Right cardiac atrium (tissue), 5 donors: ENCODE results near the gene ZXDC. TPM values are rescaled to one million over a fixed set of nuclear protein-coding genes. Genes with fewer than 3 reads are reported as not detected.
A peak's percentile ranks its signal among the peaks of the same experiment; 100 is the strongest.

Experiments
- ATAC-seq, 2 donors: fragments of 200-7000 bp; cut with Tn5 transposase; one replicate each; pipeline versions ENCODE4 v1.8.0 to v1.9.1; 2020; ENCODE audit warnings: moderate library complexity in 2 of 2, mild to moderate bottlenecking in 1 of 2
- DNase-seq, 3 donors: peaks; one replicate each; pipeline ENCODE4 v3.0.0-alpha.2; 2020
- H3K27ac ChIP-seq: one replicate; pipeline ENCODE4 v1.5.1; 2013; ENCODE audit warnings: mild to moderate bottlenecking, low read length, control low read depth, moderate library complexity
- H3K27me3 ChIP-seq: one replicate; pipeline ENCODE4 v1.6.1; 2013; ENCODE audit not compliant: control insufficient read depth, insufficient read depth
- H3K4me1 ChIP-seq: one replicate; pipeline ENCODE4 v1.6.1; 2013; ENCODE audit warnings: low read length; ENCODE audit not compliant: control insufficient read depth, insufficient read depth
- H3K4me3 ChIP-seq: one replicate; pipeline ENCODE4 v1.5.1; 2013; ENCODE audit warnings: low read length, control low read depth
- H3K9me3 ChIP-seq: one replicate; pipeline ENCODE4 v1.6.1; 2013; ENCODE audit warnings: low read length; ENCODE audit not compliant: control insufficient read depth
- WGBS: extraction: QIAGEN DNeasy Blood & Tissue Kit; methylation state at CpG from one replicate; pipeline ENCODE4 v1.1.7; 2013; 5-methylcytosine and 5-hydroxymethylcytosine counted together
- intact Hi-C, 4 donors: fragments of 100-400 bp; cut with DNase I; formaldehyde crosslinking; loops; one replicate each; pipeline versions ENCODE4 v1.11.0 to v1.14.0; 2022 to 2023
- polyA plus RNA-seq: library from polyadenylated mRNA; stranded (reverse); fragments of 200-250 nt; gene quantifications from one replicate; pipeline ENCODE4 v1.2.3, GENCODE V29; 2013
- total RNA-seq, 4 donors: library from RNA; stranded (reverse); fragmentation: NEBNext Ultra II Directional; extraction: Animal tissue kit (Norgen Biotek cat#: 25700); gene quantifications; one replicate each; pipeline ENCODE4 v1.2.1, GENCODE V29; 2021
- donor health status: healthy with polysubstance abuse.
- donor health status: DM: no; HTN: yes; CAD: no.
- donor health status: DM: no; HTN: no; CAD: no.
- donor health status: DM: no; HTN: yes; CAD: no; lungs with severe emphysema.
- donor health status: DM: yes; HTN: yes; CAD: no.

Gene ZXDC
- total and polyA plus RNA-seq, 5 donors, result 8.2 to 21.6 (median 19.3) TPM

- WGBS, result 72% methylated on average over 16 of the region's 16 CpGs
- DNase-seq (peak; percentile 51 to 84 (median 78)), ATAC-seq (peak; percentile 28 to 35)
- Histone ChIP-seq H3K4me1 (no peaks in the 10 kb centered on the region), H3K9me3 (no peaks in the 10 kb centered on the region), H3K4me3 (no peak overlapping the region), H3K27ac (no peak overlapping the region), H3K27me3 (no peaks in the 10 kb centered on the region)
- intact Hi-C loops, result no loop called here
These were observed 6.3 kb upstream of the ZXDC start for GRCh38 chr3:126481808-126482502.

DNA sequence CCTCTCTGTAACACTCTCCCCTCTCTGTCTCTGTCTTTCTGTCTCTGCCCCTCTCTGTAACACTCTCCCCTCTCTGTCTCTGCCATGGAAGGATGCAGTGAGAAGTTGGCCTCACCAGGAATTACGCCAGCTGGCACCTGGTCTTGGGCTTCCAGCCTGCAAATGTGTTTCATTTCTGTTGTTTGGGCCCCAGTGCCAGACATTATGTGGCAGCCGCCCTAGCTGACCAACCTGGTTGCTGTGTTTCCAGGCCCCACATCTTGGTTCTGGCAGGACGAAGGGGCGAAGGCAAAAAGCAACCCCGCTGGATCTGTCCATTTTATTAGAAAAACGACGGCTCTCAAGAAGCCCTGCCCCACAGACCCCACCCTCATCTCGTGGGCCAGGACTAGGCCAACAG lies 5.2 kb upstream of the ZXDC start:
- Histone ChIP-seq H3K9me3 (no peaks in the 10 kb centered on the region), H3K4me3 (no peak overlapping the region), H3K27ac (no peak overlapping the region), H3K4me1 (no peaks in the 10 kb centered on the region), H3K27me3 (no peaks in the 10 kb centered on the region)
- DNase-seq, result peak in 1 of 3 donors; percentile 65
- intact Hi-C loops, result no loop called here
- ATAC-seq, result no peak
- WGBS, result 76% methylated on average over 8 of the region's 8 CpGs

GRCh38 chr3:126480206-126480605 lies 4.5 kb upstream of the ZXDC start:
- 86% methylated on average over 5 of the region's 5 CpGs for WGBS
- ATAC-seq (no peak), DNase-seq (no peak)
- H3K27me3 ChIP-seq, result no peaks in the 10 kb centered on the region
- H3K27ac ChIP-seq, result no peak overlapping the region
- H3K4me1 ChIP-seq, result no peaks in the 10 kb centered on the region
- intact Hi-C loops, result no loop called here
- no peak overlapping the region for H3K4me3 ChIP-seq
- no peaks in the 10 kb centered on the region for H3K9me3 ChIP-seq

DNA sequence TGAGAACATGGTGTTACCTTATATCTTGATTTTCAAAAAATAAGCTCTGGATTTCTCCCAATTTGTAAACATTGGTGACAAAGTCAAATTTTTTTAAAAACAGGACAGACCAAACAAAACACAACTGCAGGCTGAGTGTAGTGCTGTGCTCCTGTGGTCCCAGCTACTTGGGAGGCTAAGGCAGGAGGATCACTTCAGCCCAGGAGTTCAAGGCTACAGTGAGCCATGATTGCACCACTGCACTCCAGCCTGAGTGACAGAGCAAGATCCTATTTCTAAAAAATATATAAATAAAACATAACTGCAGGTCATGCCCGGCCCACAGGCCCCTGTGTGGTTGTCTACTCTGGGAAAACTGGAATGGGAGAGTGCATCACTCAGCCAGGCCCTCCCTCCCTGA lies 4.0 kb upstream of the ZXDC start:
- 88% methylated on average over 1 of the region's 1 CpG for WGBS
- H3K27ac ChIP-seq, result no peak overlapping the region
- DNase-seq, result no peak
- no peaks in the 10 kb centered on the region for H3K9me3 ChIP-seq
- ATAC-seq, result no peak
- H3K4me1 ChIP-seq, result peaks cover under 1% of the 10 kb centered on the region
- intact Hi-C loops, result loop anchor here in 1 of 4 donors (10.0 kb wide), 1 partner anchor 215 kb away; no protein-coding TSS in a partner anchor
- no peaks in the 10 kb centered on the region for H3K27me3 ChIP-seq
- H3K4me3 ChIP-seq, result no peak overlapping the region

GRCh38 chr3:126478581-126479310 lies 3.1 kb upstream of the ZXDC start:
- Histone ChIP-seq H3K4me1 (peaks cover 5% of the 10 kb centered on the region), H3K4me3 (no peak overlapping the region), H3K27ac (no peak overlapping the region), H3K27me3 (no peaks in the 10 kb centered on the region), H3K9me3 (no peaks in the 10 kb centered on the region)
- WGBS, result 95% methylated on average over 14 of the region's 14 CpGs
- intact Hi-C loops, result loop anchor here in 1 of 4 donors (10.0 kb wide), 1 partner anchor 214 kb away; no protein-coding TSS in a partner anchor
- no peak for ATAC-seq
- no peak for DNase-seq

- no peaks in the 10 kb centered on the region for H3K9me3 ChIP-seq
- intact Hi-C loops, result loop anchor here in 1 of 4 donors (10.0 kb wide), 1 partner anchor 212 kb away; no protein-coding TSS in a partner anchor
- 30% methylated on average over 4 of the region's 4 CpGs for WGBS
- H3K4me3 ChIP-seq, result no peak overlapping the region
- no peak for DNase-seq
- ATAC-seq, result no peak
- no peak overlapping the region for H3K27ac ChIP-seq
- no peaks in the 10 kb centered on the region for H3K27me3 ChIP-seq
- peaks cover 19% of the 10 kb centered on the region for H3K4me1 ChIP-seq
These were observed 1.3 kb upstream of the ZXDC start for GRCh38 chr3:126477061-126477380.

- H3K9me3 ChIP-seq, result no peaks in the 10 kb centered on the region
- H3K4me1 ChIP-seq, result peaks cover 20% of the 10 kb centered on the region
- DNase-seq (peak; percentile 70 to 86 (median 86)), ATAC-seq (peak; percentile 66 to 68)
- intact Hi-C loops, result loop anchor here in 1 of 4 donors (10.0 kb wide), 1 partner anchor 212 kb away; no protein-coding TSS in a partner anchor
- WGBS, result 13% methylated on average over 54 of the region's 66 CpGs
- peak overlapping the region; percentile 67 for H3K27ac ChIP-seq
- peak overlapping the region; percentile 66 for H3K4me3 ChIP-seq
- no peaks in the 10 kb centered on the region for H3K27me3 ChIP-seq
These were observed 722 bp upstream of the ZXDC start for GRCh38 chr3:126476166-126477060.

GRCh38 chr3:126474498-126475412 lies 936 bp downstream of the ZXDC start:
- H3K27ac ChIP-seq, result peak overlapping the region; percentile 91
- peak; percentile 47 to 77 (median 77) for DNase-seq
- intact Hi-C loops, result loop anchor here in 1 of 4 donors (10.0 kb wide), 1 partner anchor 210 kb away; no protein-coding TSS in a partner anchor
- peak overlapping the region; percentile 70 for H3K4me3 ChIP-seq
- no peaks in the 10 kb centered on the region for H3K27me3 ChIP-seq
- ATAC-seq, result peak; percentile 4 to 7
- no peaks in the 10 kb centered on the region for H3K9me3 ChIP-seq
- 7% methylated on average over 72 of the region's 72 CpGs for WGBS
- peaks cover 20% of the 10 kb centered on the region for H3K4me1 ChIP-seq

- Histone ChIP-seq H3K4me1 (peaks cover 20% of the 10 kb centered on the region), H3K27ac (no peak overlapping the region), H3K4me3 (peak overlapping the region; percentile 5), H3K9me3 (no peaks in the 10 kb centered on the region), H3K27me3 (no peaks in the 10 kb centered on the region)
- intact Hi-C loops, result loop anchor here in 1 of 4 donors (10.0 kb wide), 1 partner anchor 209 kb away; no protein-coding TSS in a partner anchor
- DNase-seq (no peak), ATAC-seq (no peak)
- WGBS, result 75% methylated on average over 14 of the region's 14 CpGs
These were observed 2.2 kb downstream of the ZXDC start for GRCh38 chr3:126473292-126474168.
